ENCODE results near the gene RNF169.

- TF ChIP-seq ATF3 (IDR thresholded peaks at IDR 0.05) (no peak), CTCF (IDR thresholded peaks at IDR 0.05; ENCODE audit: low read depth, low read length, missing input control) (no peak), SP1 (IDR thresholded peaks at IDR 0.05) (no peak), GABPA (IDR thresholded peaks at IDR 0.05 in 1 of 2, conservative IDR thresholded peaks at IDR 0.05 in 1 of 2) (no peak), HNF4G (IDR thresholded peaks at IDR 0.05) (no peak)
Measured at GRCh38 chr11:74838188-74838587, 89.5 kb downstream of the RNF169 start.

All from liver (tissue), 3 donors.